Non-pigmented ciliary epithelial cell (primary cell): ENCODE data around the gene HINT2.

ENCODE experiments used
- DNase-seq: peaks from one replicate; pipeline ENCODE4 v3.0.0-alpha.2; 2010; ENCODE audit warnings: low read depth

Gene HINT2

DNA sequence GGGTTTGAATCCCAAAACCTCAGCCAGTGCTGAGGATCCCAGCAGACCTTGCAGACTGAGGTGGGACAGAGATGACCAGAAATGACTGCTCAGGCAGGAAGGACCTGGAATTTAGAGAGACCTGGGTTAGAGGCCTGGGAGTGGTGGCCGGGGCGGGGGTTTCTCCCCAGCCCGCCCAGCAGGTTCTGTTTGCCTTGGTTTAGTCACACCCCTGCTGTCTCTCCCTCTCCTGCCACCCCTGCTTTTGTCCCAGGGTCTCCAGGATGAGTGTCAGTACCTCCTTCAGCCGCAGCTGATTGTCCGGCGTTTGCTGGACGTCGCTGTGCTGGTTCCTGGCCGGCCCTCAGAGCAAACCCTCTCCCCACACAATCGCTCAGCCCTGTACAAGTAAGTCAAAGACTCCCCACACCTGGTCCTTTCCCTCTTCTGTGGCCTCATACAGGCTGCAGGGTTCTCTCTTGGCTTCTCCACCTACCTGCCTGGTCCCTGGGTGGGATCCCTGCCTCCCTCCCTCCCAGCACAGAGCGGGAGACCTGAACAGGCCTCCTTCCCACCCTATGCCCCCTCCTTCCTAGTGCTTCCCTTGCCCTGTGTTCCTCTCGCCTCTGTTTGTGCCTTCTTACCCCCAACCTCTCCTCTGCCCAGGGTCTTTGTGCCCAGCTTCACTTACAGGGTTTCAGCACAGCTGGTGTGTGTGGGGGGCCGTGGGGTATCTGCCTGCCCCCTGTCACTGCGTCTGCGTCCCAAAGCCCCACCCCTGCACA lies 26.2 kb upstream of the HINT2 start:
- DNase-seq: no peak

DNA sequence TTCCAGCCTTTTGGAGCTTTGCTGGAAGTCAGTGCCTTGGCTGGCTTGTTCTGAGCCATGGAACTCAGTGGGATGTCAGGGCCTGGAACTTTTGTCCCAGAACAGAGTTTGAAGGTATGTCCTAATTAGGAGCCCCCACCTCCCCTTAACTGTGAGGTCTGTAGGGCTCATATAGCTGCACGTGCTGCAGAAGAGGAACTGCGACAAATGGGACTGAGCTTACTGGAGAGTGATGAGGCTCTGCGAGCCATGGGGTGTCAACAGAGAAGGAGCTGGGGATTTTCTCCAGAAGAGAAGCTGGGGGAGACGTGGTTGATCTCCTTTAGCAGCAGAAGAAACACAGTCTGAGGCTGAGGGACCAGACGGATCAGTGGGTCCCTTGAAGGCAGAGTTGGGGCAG lies 25.1 kb upstream of the HINT2 start:
- DNase-seq: no peak

DNA sequence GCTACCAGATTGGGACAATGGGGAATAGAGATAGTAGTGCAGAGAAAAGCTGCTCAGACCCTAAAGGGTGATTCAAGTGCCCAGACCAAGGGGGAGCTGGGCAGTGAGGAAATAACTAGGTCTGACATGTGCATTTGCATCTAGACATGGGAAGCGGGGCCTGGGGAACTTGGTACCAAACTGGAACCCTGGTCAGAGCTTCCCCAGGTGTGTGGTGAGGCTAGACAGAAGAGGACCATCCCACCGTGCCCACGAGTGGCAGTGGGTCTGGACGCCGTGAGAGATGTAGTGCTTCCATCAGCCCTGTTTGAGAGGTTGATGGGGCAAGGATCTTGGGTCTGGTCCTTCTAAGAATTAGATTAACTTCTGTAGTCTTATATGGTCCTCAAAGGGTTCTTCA lies 21.8 kb upstream of the HINT2 start:
- no peak for DNase-seq

DNA sequence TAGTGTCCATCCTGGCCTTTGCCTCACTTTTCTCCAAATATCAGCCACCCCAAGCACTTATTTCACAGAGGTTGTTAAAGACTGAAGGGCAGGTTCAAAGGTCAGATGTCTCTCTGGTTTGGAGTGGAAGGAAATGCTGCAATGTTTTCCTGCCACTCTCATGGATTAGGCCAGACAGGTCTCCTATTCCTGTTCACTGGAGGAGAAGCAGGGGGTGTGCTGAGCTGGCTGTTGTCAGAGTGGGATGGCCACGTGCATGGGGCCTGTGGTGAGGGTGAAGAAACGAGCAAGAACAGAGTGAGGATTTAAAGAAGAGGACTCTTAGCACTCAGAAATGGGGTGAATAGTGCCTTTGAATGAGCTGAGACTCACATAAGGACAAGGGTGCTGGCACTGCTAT lies 20.9 kb upstream of the HINT2 start:
- DNase-seq: no peak

DNA sequence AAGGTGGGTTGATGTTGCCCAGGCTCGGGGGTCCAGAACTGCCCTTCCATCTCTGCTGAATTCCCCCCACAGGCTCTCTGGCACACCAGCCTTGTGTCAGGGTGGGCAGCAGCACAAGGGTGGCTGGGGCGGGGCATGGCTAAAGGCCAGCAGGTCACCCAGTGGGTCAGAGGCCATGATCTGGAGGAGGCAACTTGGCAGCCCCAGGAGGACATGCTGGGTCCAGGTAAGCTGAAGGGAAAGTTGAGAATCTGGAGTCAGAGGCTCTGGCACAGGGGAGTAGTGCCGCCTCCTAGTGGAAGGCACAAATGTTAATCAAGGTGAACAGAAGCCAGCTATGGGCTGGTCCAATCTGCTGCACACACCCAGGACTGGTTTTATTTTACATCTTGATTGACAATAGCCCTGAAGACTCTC lies 20.4 kb upstream of the HINT2 start:
- no peak for DNase-seq

DNA sequence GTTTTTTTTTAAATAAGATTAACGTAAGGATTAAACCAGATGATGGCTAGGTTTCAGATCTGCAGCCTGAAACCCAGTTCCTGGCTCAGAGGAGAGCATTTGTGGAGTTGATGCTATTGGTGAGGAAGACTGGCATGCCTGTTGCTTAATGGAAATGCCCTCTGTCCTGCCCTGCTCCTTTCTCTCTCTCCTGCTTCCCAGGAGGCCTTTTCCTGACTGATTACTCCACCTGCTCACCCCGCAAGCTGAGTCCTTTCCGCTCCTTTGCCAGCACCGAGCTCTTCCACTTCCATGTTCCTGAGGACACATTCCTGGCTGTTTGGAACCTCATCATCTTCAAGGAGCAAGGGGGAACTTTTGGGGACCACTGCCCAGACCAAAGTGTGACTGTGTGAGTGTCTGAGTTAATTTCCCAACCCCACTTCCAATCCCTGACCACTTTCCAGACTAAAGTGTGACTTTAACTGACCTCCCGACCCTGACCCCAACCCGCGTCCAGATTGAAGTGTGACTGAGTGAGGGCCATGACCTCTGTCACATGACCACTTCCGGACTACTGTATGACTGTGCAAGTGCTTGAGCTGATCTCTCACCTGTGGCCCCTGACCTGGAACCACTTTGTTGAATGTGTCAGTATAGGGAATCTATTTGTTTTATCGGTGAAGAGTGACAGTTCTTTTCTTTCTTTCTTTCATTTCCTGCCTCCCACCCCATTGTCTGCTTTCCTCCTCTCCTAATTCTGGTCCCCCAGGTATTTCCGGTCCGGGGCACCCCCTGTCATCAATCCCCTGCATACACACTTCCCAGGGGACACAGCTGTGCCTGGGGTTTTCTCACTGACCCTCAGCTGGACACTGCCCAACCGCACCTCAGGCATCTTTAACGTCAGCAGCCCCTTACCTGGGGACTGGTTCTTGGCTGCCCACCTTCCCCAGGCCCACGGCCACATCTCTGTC lies 19.7 kb upstream of the HINT2 start:
- no peak for DNase-seq

DNA sequence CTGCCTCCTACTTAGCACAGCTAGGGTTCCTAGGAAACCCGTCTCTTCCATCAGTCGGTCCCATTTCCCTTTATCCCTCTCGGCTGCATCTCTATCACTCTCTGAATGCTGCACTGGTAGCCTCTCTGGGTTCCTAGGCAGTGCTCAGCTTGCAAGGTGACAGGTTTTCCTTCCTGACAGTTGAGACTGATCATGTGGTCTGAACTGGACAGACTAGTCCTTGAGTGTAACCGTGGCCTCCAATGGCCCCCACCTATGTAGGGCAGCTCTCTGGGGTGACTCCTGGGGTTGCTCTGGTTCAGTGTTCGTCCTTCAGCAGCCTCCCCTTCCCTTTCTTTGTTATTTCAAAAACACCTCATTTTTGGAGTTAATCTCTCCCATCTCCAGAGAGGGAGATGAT lies 18.0 kb upstream of the HINT2 start:
- no peak for DNase-seq

DNA sequence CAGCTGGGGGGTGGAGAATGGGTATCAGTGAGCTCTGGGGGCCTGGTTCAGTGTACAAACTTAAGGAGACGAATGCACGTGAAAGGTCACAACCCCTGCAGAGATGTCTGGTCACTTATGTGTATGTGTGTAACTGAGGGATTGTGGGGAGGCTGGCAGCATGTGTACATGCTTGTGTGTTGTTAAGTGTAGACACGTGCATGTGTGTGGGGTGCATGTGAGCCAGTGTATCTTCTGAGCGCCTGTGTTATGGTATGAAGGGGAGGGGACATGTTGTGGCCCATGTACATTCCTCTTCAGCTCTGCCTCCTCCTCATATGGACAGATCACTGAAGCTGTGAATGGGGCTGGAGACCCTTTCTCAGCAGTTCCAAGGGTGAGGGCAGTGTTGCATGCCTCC lies 16.2 kb upstream of the HINT2 start:
- no peak for DNase-seq

DNA sequence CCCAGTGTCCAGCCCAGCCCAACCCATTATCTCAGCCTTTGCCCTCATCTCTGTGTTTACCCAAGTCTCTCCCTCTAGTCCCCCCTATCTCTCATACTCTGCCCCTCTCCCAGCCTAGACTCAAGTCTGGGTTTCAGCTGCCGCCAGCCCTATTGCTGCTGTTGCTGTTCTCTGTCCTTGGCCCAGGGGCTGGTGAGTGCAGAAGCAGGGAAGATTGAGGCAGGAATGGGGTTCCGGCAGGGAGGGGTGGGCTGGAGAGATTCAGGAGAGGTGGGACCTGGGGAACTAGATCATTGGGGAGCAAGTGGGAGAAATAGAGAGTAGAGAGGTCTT lies 14.9 kb upstream of the HINT2 start:
- DNase-seq: no peak

DNA sequence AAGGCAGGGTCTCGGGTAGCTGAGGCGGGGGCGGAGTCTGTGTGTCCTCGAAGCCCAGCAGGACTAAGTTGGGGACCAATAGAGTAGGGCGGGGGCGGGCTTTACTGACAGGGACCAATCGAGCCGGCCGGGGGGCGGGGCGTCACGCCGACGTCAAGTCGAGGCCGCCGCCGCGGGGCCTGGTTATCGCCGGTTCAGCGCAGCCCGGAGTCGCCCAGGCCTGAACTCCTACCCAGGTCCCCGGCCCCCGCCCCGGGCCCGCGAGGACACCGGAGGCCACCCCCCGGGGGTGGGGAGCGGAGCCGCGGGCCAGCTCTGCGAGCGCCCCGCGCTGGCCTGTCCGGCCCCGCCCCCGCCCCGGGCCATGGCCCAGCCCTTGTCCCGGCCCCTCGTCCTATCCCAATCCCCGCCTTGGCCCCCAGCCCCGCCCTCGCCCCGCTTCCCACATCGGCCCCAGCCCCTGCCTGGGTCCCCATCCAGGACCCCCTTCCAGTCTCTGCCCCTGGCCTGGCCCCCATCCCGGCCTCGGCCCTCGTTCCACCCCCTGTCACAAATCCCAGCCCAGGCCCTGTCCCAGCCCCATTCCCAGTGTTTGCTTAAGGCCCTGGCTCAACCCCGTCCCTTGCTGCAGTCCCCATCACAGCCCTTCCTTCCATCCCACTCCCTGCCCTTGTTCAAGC lies 14.4 kb upstream of the HINT2 start, which contains the start of gene TMEM8B:
TMEM8B (plus strand) TSS at position 145 of the 680 bp plus-strand sequence; CDS start at position 365, 220 bp downstream.
- DNase-seq: peak; percentile 54

DNA sequence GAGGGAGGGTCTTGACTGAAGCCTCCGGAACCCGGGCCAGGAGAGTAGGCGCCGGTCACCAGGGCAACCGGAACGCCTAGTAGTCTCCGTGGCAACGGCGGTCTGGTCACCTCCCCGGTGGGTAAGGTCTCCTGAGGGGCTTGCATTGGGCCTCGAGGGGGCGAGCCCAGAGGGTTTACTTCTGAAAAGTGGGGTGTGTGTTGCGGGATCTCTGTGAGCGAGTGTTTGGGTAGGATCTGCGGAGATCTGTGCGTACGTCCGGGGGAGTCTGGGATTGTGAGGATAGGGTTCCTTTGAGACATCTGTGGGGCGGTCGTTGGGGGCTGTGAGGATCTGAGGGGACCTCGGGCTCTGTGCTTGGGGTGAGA lies 13.9 kb upstream of the HINT2 start, which contains the start of gene FAM221B:
FAM221B (minus strand) TSS at position 17 of the 368 bp plus-strand sequence. CDS start 2,571 bp downstream, outside the sequence.
- DNase-seq: no peak

DNA sequence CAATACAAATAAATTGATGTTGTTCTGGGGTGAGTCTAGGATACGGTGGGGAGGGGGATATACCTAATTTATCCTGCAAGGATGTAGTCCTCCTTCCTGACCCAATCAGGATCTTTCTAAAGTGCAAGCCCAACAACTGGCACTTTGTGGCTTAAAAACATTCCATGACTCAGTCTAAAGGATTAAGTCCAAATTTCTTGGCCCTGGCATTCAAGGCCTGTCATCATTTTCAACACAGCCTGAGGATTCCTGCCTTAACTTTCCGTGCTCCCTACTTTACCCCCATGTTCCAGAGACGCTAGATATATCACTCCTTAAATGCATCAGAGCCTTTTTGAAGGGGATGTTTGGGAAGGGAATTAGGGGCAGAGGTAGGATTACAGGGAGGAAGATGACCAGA lies 12.6 kb upstream of the HINT2 start:
- no peak for DNase-seq

DNA sequence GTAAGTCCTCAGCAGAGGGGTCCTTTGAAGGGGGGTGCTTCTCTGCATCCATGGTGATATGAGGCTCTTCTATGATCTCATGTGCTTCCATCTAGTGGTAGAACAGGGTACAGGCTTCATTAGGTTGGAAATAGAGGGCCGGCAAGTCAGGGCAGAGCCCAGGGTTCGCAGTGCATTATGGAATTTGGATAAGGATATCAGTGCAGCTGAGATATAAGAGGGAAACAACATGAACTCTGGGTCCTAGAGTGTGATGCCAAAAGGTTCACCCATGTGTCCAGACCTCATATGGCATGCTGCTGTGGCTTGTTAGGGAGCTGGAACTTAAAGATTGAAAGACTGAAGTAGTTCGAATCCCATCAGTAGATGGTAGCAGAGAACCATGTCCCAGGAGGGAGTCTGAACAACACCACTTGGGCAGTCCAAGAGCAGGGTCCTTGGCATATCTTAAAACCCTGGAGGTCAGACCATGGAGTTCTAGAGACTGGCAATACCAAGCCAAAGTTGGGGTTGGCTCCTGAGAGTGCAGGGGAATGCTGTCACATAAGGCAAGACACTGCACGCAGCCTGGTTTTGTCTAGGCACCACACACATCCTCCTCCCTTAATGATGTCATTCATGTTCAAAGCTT lies 11.3 kb upstream of the HINT2 start:
- DNase-seq: no peak

DNA sequence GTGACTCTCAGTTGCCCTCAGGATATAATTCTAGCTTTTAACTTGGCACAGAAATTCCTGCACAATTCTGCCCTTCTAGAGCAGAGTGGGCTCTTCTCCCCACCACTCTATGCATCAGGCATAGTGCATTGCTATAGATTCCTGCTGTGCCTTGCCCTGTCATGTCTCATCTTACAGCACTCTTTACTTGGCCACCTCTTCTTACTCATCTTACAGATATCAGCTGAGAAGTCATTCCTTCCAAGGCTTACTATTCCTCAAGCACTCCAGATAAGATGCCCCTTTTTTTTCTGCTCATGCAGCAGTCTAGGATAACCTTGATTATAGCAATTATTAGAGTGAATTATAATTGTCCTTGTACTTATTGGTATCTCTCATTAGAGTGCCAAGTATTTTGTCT lies 8.1 kb upstream of the HINT2 start:
- DNase-seq: no peak

DNA sequence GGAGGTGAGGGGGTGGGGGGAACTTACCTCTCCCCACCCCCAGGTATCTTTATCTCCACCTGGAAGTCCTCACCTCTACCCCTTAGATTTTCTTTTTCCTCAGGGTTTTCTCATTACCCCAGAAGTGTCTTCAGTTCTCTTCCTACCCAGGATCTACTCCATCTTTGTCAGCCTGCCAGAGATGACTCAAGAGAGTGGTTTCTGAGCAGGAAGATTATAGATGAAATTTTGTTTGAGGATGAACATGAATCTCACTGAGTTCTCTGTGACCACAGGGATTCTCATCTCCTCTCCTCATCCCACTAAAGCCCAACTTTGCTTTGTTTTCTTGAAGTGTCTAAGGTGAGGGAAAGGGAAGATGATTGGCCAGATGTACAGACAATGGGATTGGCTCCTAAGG lies 5.2 kb upstream of the HINT2 start:
- peak; percentile 43 for DNase-seq

DNA sequence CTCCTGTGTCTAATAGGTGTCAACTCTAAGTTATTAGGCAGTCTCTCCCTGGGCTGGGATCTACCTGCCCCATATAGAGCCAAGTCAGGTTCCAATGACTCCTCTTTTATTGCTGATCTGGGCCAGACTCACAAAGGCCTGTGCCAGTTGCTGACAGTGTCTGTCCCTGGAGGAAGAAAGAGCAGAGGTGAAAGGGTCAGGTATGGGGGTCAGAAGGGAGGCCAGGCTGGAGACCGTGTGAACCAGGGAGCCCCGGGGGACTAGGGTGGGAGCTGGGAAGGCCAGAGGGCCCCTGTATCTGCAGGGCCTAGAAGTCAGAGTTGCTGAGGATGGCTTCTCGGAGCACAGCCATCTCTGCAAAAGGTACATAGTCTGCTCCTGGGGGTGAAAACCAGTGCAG lies 3.5 kb upstream of the HINT2 start:
- DNase-seq: no peak

DNA sequence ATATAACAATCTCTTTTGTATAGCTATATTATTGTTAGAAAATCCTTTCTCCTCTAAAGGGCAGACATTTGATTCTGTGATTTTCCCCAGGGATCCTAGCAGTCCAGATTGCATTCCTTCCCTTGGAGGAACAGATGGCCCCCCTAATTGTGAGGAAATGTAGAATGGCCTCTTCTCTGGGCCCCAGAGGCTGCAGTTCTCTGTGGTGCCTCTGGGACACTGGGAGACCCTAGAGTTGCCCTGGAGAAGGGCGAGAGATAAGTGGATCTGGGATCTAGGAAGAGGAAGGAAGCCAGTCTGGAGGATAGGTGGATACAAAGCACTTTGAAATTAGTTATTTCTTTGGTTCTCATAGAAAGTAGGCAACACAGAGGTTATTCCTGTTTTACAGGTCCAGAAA lies 1.9 kb upstream of the HINT2 start:
- DNase-seq: no peak

DNA sequence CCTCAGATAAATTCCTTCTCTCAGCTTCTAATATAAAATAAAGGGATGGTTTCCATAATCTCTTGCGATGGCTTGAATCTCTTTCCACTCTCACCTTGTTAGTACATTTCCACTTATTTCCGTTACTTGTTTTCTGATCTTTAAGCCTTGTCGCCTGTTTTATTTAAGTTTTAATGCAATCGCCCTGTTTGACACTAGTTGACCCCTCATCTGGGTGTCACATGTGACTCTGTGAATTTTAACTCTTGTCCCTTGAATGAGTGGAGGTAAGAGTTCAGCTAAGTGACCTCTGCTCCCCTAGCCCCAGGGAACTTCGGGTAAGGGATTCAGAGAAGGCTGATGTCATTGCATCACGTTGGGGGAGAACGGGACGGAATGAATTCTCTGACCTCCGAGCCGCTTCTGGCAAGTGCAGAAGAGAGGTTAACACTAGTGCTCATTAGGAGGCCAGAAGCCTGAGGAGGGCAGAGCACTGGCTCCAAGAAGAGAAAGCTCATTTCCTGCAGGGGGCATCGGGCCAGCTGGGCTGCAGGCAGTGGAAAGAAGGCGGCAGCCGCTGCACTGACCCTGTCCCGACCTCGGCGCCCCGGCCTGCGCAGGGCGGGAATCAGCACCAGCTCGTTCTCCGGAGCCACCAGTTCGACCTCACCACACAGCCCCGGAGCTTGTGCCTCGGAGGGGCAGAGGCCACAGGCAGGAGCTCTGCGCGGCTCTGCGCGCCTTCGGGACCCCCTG lies 569 bp downstream of the HINT2 start:
- no peak for DNase-seq

DNA sequence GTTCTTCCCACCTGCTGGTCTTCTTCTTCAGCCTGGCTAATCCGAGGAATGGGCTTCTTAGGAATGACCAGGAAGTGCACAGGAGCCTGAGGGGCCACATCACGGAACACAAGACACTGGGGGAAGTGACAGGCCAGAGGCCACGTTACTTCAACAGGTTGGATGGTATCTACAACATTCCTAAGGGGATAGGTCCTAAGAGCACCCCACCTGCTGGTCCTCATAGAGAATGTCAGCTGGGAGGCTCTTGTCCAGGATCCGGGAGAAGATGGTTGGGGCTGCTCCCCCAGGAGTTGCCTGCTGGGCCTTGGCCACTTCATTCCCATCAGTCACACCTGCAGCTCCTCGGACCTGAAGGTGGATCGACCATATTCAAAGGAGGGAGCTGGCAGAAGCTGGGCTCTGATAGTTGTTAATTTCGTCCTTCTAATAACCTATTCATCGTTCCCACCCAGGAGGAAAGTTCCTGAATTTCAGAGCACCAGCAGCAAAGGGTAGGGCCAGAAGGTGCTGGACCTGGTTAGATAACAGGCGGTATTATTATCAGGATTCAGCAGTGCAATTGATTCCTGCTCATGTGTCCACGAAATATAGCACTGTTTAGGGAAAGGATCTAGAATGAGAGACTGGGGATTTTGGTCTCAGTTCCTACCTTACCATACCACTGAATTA lies 1.3 kb downstream of the HINT2 start:
- no peak for DNase-seq

DNA sequence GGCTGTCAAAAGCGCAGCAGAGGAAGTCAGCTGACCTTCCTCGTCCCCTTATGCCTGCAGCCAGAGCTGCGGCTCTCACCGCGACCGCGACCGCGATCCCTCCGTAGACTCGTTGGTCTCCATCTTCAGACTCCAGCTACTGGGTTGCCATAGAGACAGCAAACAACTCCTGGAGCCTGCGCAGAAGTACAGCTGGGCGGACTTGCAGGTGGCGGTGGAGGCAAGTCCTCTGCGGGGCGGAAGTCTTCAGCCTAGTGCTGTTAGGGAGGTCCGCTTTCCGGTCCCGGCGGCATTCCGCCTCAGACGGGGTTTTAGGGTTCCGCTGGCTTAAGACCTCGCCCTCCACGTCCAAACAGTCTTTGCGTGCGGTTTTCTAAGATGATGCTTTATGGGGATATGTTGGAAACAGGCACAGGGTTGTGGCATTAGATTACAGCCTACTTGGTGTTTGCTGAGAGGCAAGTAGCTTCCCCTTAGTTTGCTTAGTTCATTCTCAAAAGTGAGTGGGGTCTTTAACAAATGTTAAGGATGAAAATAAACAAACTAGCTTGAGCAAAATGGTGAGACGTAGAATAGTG lies 2.7 kb downstream of the HINT2 start, which contains the start of gene SPAG8:
SPAG8 (minus strand) TSS at position 238 of the 578 bp plus-strand sequence; CDS start at position 123, 115 bp downstream.
- peak; percentile 92 for DNase-seq
